Prostate gland (tissue), 2 donors: Measurements from ENCODE around the gene RBM20. TPM values are rescaled to one million over a fixed set of nuclear protein-coding genes. Genes with fewer than 3 reads are reported as not detected.
A peak's percentile ranks its signal among the peaks of the same experiment; 100 is the strongest.

ENCODE experiments used
- DNase-seq: peaks from one replicate; pipeline ENCODE4 v3.0.0-alpha.2; 2019; ENCODE audit warnings: low spot score
- H3K27ac ChIP-seq, 2 donors: fragments of 200-600 bp; sonication (generic); 2 replicates each; pipeline ENCODE4 v1.5.1; 2017 to 2019
- H3K27me3 ChIP-seq: fragments of 200-600 bp; sonication (generic); replicated peaks from 2 replicates; pipeline ENCODE4 v1.5.1; 2019; ENCODE audit not compliant: insufficient read depth
- H3K36me3 ChIP-seq, 2 donors: fragments of 200-600 bp; sonication (generic); 1 replicate in 1 of 2; 2 replicates in 1 of 2; pipeline versions ENCODE4 v1.5.1 to v1.8.1; 2017 to 2019
- H3K4me1 ChIP-seq: fragments of 200-600 bp; sonication (generic); replicated peaks from 2 replicates; pipeline ENCODE4 v1.5.1; 2019
- H3K4me3 ChIP-seq, 2 donors: fragments of 200-600 bp; sonication (generic); 2 replicates each; pipeline ENCODE4 v1.5.1; 2017 to 2019
- H3K9me3 ChIP-seq: fragments of 200-600 bp; sonication (generic); 2 replicates; pipeline ENCODE4 v1.5.1; 2017
- POLR2A ChIP-seq: fragments of 450-650 bp; IDR thresholded peaks from one replicate; pipeline ENCODE4 v1.6.1; 2016; ENCODE audit warnings: antibody characterized with exemption, mild to moderate bottlenecking
- POLR2AphosphoS5 ChIP-seq: sonication (generic); formaldehyde crosslinking; IDR thresholded peaks from one replicate; pipeline ENCODE4 v1.6.1; 2017; ENCODE audit warnings: antibody characterized with exemption
- WGBS: methylation state at CpG from one replicate; pipeline ENCODE4 v1.1.5; 2018; 5-methylcytosine and 5-hydroxymethylcytosine counted together
- intact Hi-C: fragments of 100-400 bp; cut with DNase I; formaldehyde crosslinking; loops from one replicate; pipeline ENCODE4 v1.14.2; 2022
- total RNA-seq, 2 donors: library from RNA; depleted of rRNA; stranded (reverse); fragments of >200 nt; gene quantifications; one replicate each; pipeline ENCODE4 v1.1.0, GENCODE V29; 2016
- TF ChIP-seq, protein P1 (sequence below), 4 experiments: fragments of 200-600 bp in 2 of 4; fragments of 450-650 bp in 2 of 4; sonication (generic) in 2 of 4; IDR thresholded peaks; 1 replicate in 3 of 4; 2 replicates in 1 of 4; pipeline ENCODE4 v1.5.1; 2016 to 2019; ENCODE audit warnings: antibody characterized with exemption in 4 of 4, mild to moderate bottlenecking in 2 of 4, moderate library complexity in 2 of 4

Gene RBM20
- total RNA-seq, 2 donors from 2014 or later = 0.41 to 2.8 TPM

DNA sequence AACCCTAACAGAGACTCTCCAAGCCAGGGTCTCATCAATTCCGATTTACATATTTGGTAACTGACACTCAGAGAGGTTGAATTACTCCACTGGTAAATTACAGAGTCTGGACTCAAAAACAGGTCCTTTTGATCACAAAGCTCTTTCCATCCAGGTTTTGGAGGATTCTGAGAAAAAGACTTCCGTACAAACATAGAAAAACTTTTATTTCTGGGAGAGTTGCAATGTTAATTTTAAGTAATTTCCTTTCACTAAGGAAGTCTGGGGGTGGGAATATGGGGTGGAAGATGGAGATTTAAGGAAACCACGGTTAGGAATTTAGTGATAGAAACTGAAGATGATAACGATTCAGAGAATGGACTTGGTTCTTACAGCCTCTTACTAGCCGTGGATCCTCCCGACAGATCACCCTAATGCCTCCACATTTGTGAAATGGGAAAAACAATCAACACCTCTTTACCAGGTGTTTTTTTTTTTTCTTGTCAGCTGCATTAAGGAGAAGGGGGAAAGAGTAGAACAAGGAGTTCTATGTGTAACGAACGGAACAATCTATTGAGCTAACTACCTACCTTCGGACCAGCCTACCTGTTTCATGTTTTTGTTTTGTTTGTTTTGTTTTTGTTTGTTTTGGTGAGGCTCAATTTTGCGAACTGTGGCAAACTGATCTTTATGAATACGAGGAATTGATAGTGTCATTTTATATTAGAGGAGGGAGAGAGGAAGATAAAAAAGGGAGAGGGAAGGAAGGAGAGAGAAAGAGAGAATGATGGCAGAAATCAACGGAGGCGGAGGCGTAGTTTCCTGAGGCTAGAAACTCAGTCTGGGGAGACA is 1.7 kb upstream of the RBM20 start:
- Histone ChIP-seq H3K9me3 (no peaks in the 10 kb centered on the region), H3K4me1 (no peaks in the 10 kb centered on the region), H3K27me3 (peaks cover 32% of the 10 kb centered on the region), H3K4me3 (no peak overlapping the region), H3K27ac (no peak overlapping the region), H3K36me3 (no peaks in the 10 kb centered on the region)
- intact Hi-C loops = no loop called here
- TF ChIP-seq, protein P1, sequence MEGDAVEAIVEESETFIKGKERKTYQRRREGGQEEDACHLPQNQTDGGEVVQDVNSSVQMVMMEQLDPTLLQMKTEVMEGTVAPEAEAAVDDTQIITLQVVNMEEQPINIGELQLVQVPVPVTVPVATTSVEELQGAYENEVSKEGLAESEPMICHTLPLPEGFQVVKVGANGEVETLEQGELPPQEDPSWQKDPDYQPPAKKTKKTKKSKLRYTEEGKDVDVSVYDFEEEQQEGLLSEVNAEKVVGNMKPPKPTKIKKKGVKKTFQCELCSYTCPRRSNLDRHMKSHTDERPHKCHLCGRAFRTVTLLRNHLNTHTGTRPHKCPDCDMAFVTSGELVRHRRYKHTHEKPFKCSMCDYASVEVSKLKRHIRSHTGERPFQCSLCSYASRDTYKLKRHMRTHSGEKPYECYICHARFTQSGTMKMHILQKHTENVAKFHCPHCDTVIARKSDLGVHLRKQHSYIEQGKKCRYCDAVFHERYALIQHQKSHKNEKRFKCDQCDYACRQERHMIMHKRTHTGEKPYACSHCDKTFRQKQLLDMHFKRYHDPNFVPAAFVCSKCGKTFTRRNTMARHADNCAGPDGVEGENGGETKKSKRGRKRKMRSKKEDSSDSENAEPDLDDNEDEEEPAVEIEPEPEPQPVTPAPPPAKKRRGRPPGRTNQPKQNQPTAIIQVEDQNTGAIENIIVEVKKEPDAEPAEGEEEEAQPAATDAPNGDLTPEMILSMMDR (IDR thresholded peaks at IDR 0.05) = no peak
- TF ChIP-seq POLR2A (no peak), POLR2AphosphoS5 (no peak)
- no peak for DNase-seq
- WGBS = 55% methylated on average over 14 of the region's 14 CpGs

GRCh38 chr10:110643035-110643652 is 992 bp upstream of the RBM20 start:
- TF ChIP-seq, protein P1 (IDR thresholded peaks at IDR 0.05) = no peak
- TF ChIP-seq POLR2AphosphoS5 (no peak), POLR2A (no peak)
- no peak for DNase-seq
- Histone ChIP-seq H3K36me3 (no peaks in the 10 kb centered on the region), H3K27me3 (peaks cover 33% of the 10 kb centered on the region), H3K4me3 (peak overlapping the region; percentile 22 to 38), H3K4me1 (no peaks in the 10 kb centered on the region), H3K9me3 (no peaks in the 10 kb centered on the region), H3K27ac (no peak overlapping the region)
- intact Hi-C loops = no loop called here
- WGBS = 7% methylated on average over 40 of the region's 40 CpGs

GRCh38 chr10:110644598-110645462 is 694 bp downstream of the RBM20 start:
- peaks cover 33% of the 10 kb centered on the region for H3K27me3 ChIP-seq
- intact Hi-C loops = no loop called here
- 37% methylated on average over 31 of the region's 31 CpGs for WGBS

GRCh38 chr10:110646417-110647135 is 2.4 kb downstream of the RBM20 start:
- peaks cover 33% of the 10 kb centered on the region for H3K27me3 ChIP-seq
- intact Hi-C loops = no loop called here
- WGBS = 68% methylated on average over 13 of the region's 13 CpGs

More at GRCh38 chr10:110644598-110645462, 694 bp downstream of the RBM20 start:
- Histone ChIP-seq H3K36me3 (no peaks in the 10 kb centered on the region), H3K27ac (no peak overlapping the region), H3K4me3 (peak overlapping the region in 1 of 2 donors; percentile 38), H3K9me3 (no peaks in the 10 kb centered on the region), H3K4me1 (no peaks in the 10 kb centered on the region)
- DNase-seq = no peak
- TF ChIP-seq, protein P1 (IDR thresholded peaks at IDR 0.05) = no peak
- no peak for TF ChIP-seq POLR2A

More at GRCh38 chr10:110646417-110647135, 2.4 kb downstream of the RBM20 start:
- no peak for DNase-seq
- no peaks in the 10 kb centered on the region for H3K4me1 ChIP-seq
- TF ChIP-seq POLR2A = no peak
- TF ChIP-seq, protein P1 (IDR thresholded peaks at IDR 0.05) = no peak
- no peak for TF ChIP-seq POLR2AphosphoS5
- no peaks in the 10 kb centered on the region for H3K36me3 ChIP-seq
- H3K4me3 ChIP-seq = no peak overlapping the region
- no peaks in the 10 kb centered on the region for H3K9me3 ChIP-seq
- no peak overlapping the region for H3K27ac ChIP-seq
